Measurements from ENCODE around the gene CD72. TPM values are rescaled to one million over a fixed set of nuclear protein-coding genes. Genes with fewer than 3 reads are reported as not detected.

CD72 gene
- total and polyA plus RNA-seq, 7 donors, result 0.46 to 1.2 (median 0.66) TPM

- 32 to 46% (median 39%) methylated on average over 3 of the region's 3 CpGs for WGBS, 3 donors
- no peaks in the 10 kb centered on the region for H3K9me3 ChIP-seq
- no peak for DNase-seq
- intact Hi-C loops (cut with DNase I), result loop anchor here (2.0 kb wide), 1 partner anchor 71 kb away; no protein-coding TSS in a partner anchor
- peak overlapping the region; percentile 89 for H3K4me3 ChIP-seq
- peak; percentile 22 to 60 (median 46) for ATAC-seq
- no peaks in the 10 kb centered on the region for H3K27me3 ChIP-seq (ENCODE audit: insufficient read depth in 3 of 3, low read length in 2 of 3)
- peaks cover 26% of the 10 kb centered on the region for H3K4me1 ChIP-seq
- peak overlapping the region; percentile 100 for H3K27ac ChIP-seq
- peaks cover 0 to 18% of the 10 kb centered on the region in 2 donors for H3K36me3 ChIP-seq (ENCODE audit: insufficient read depth in 1 of 2, low read depth in 1 of 2)
- TF ChIP-seq, protein P1, sequence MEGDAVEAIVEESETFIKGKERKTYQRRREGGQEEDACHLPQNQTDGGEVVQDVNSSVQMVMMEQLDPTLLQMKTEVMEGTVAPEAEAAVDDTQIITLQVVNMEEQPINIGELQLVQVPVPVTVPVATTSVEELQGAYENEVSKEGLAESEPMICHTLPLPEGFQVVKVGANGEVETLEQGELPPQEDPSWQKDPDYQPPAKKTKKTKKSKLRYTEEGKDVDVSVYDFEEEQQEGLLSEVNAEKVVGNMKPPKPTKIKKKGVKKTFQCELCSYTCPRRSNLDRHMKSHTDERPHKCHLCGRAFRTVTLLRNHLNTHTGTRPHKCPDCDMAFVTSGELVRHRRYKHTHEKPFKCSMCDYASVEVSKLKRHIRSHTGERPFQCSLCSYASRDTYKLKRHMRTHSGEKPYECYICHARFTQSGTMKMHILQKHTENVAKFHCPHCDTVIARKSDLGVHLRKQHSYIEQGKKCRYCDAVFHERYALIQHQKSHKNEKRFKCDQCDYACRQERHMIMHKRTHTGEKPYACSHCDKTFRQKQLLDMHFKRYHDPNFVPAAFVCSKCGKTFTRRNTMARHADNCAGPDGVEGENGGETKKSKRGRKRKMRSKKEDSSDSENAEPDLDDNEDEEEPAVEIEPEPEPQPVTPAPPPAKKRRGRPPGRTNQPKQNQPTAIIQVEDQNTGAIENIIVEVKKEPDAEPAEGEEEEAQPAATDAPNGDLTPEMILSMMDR (IDR thresholded peaks at IDR 0.05), result no peak
These were observed 41.1 kb upstream of the CD72 start for GRCh38 chr9:35659340-35659739.

DNA sequence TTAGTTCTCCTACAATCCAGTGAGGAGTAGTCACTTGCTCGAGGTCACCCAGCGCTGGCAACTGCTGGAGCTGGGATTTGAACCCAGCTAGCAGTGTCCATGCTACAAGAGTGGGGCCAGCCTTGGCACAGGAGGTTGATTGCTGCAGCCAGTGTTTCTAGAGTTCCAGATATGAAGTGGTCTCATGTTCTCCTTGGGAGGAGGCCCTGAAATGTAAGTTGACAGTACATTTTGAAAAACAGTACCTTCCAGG, 40.7 kb upstream of the CD72 start:
- WGBS, 3 donors, result 0 to 5% (median 1%) methylated on average over 2 of the region's 2 CpGs
- intact Hi-C loops (cut with DNase I), result loop anchor here (2.0 kb wide), 1 partner anchor 72 kb away; no protein-coding TSS in a partner anchor

DNA sequence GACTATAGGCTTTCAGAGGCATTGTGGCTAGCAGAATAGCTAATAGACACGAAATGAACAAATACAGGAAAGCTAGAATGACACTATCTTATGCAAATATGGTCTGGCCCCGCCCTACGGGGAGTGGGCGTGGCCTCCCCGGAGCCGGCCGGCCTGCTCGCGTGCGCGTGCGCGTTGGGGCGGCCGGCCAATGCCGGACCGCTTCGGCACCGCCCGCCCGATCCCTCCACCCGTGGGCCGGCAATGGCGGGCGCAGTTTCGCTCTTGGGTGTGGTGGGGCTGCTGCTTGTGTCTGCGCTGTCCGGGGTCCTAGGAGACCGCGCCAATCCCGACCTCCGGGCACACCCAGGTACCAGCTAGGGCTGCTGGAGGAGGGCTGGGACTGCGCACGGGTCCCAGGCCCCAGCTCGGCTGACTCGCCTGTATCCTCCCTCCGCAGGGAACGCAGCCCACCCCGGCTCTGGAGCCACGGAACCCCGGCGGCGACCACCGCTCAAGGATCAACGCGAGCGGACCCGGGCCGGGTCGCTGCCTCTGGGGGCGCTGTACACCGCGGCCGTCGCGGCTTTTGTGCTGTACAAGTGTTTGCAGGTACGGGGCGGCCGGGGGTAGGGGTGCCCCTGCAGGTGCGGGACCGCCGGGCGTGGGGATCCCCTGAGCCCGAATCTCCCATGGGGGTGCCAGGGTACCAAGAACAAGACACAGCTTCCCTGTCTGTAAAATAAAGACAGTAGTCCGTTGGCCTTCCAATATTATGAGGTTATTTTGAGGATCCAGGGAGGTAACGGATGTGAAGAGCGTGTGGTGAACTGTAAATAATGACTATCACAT, 40.1 kb upstream of the CD72 start, which contains the start of gene CCDC107:
TSS of gene CCDC107 (plus strand) at position 156 of the 831 bp plus-strand sequence. CDS start at position 244, 88 bp downstream.
- H3K27me3 ChIP-seq (ENCODE audit: insufficient read depth in 3 of 3, low read length in 2 of 3), result no peaks in the 10 kb centered on the region
- peak within 1 kb of the TSS; percentile 100 for H3K27ac ChIP-seq
- H3K4me1 ChIP-seq, result peaks cover 26% of the 10 kb centered on the region
- no peaks in the 10 kb centered on the region for H3K9me3 ChIP-seq
- peak; percentile 87 to 93 for DNase-seq
- intact Hi-C loops (cut with DNase I), result loop anchor here (2.0 kb wide), 1 partner anchor 72 kb away; no protein-coding TSS in a partner anchor
- WGBS, 3 donors, result 0 to 1% (median 1%) methylated on average over 63 to 67 of the region's 67 CpGs
- TF ChIP-seq, protein P1 (IDR thresholded peaks at IDR 0.05), result peak; percentile 68
- peaks cover 0 to 18% of the 10 kb centered on the region in 2 donors for H3K36me3 ChIP-seq (ENCODE audit: insufficient read depth in 1 of 2, low read depth in 1 of 2)
- ATAC-seq, result peak; percentile 79 to 83 (median 81)
- H3K4me3 ChIP-seq, result peak within 1 kb of the TSS; percentile 89

More for the DNA sequence above, 40.7 kb upstream of the CD72 start:
- no peaks in the 10 kb centered on the region for H3K27me3 ChIP-seq (ENCODE audit: insufficient read depth in 3 of 3, low read length in 2 of 3)
- peak overlapping the region; percentile 100 for H3K27ac ChIP-seq
- peaks cover 0 to 18% of the 10 kb centered on the region in 2 donors for H3K36me3 ChIP-seq (ENCODE audit: insufficient read depth in 1 of 2, low read depth in 1 of 2)
- peak overlapping the region; percentile 89 for H3K4me3 ChIP-seq
- ATAC-seq, result peak; percentile 20 to 44 (median 32)
- TF ChIP-seq, protein P1 (IDR thresholded peaks at IDR 0.05), result no peak
- H3K9me3 ChIP-seq, result no peaks in the 10 kb centered on the region
- H3K4me1 ChIP-seq, result peaks cover 26% of the 10 kb centered on the region
- peak; percentile 59 to 76 for DNase-seq

DNA sequence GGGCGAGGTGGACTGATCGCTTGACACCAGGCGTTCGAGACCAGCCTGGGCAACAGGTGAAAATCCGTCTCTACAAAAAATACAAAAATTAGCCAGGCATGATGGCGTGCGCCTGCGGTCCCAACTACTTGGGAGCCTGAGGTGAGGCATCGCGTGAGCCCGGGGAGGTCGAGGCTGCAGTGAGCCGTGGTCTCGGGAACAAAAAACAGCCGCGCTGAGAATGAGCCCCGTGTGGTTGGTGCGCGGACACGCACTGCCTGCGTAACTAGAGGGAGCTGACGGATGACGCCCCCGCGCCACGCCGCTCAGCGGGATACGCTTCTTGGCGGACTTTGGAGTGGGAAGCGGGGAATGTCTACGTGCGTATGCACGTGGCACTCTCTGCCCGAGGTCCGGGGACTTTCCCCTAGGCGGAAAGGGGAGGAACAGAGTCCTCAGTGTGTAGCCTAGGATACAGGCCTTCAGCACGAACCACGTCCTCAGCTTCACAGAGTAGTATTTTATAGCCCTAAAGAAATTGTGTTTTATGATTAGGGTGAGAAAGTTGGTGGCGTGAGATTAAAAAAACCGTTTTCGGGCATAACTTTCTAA, 39.4 kb upstream of the CD72 start, which contains the start of gene RMRP:
TSS of gene RMRP (minus strand) at position 474 of the 591 bp plus-strand sequence.
- intact Hi-C loops (cut with DNase I), result loop anchor here (2.0 kb wide), 2 partner anchors 49 to 73 kb away; no protein-coding TSS in a partner anchor
- 0 to 1% (median 0%) methylated on average over 42 of the region's 42 CpGs for WGBS, 3 donors
- Histone ChIP-seq H3K4me1 (peaks cover 26% of the 10 kb centered on the region), H3K27ac (peak within 1 kb of the TSS; percentile 100), H3K4me3 (peak within 1 kb of the TSS; percentile 89), H3K27me3 (ENCODE audit: insufficient read depth in 3 of 3, low read length in 2 of 3) (no peaks in the 10 kb centered on the region), H3K36me3 (ENCODE audit: insufficient read depth in 1 of 2, low read depth in 1 of 2) (peaks cover 0 to 18% of the 10 kb centered on the region in 2 donors), H3K9me3 (no peaks in the 10 kb centered on the region)
- ATAC-seq (peak; percentile 88 to 93 (median 90)), DNase-seq (peak; percentile 98 to 99)
- TF ChIP-seq, protein P1 (IDR thresholded peaks at IDR 0.05), result peak; percentile 33
